Left forelimb (tissue), 1 donor: ENCODE results near the gene MEF2C.

Source experiments
- DNase-seq: peaks from one replicate; pipeline ENCODE4 v3.0.0-alpha.2; 2018; ENCODE audit warnings: low spot score

Gene MEF2C

GRCh38 chr5:88716101-88716500, 166.9 kb downstream of the MEF2C start:
- DNase-seq: no peak

GRCh38 chr5:88715503-88715902, 167.5 kb downstream of the MEF2C start:
- DNase-seq: no peak

GRCh38 chr5:88713818-88714217, 169.2 kb downstream of the MEF2C start:
- no peak for DNase-seq

GRCh38 chr5:88708682-88709398, 174.1 kb downstream of the MEF2C start:
- no peak for DNase-seq

GRCh38 chr5:88708021-88708420, 175.0 kb downstream of the MEF2C start:
- DNase-seq: no peak

- DNase-seq: no peak
Measured at GRCh38 chr5:88707216-88707965, 175.6 kb downstream of the MEF2C start.

- DNase-seq: no peak
Measured at GRCh38 chr5:88702332-88702731, 180.7 kb downstream of the MEF2C start.

- DNase-seq: no peak
Measured at GRCh38 chr5:88700121-88700520, 182.9 kb downstream of the MEF2C start.

- DNase-seq: no peak
Measured at GRCh38 chr5:88698290-88698689, 184.7 kb downstream of the MEF2C start.

- no peak for DNase-seq
Measured at GRCh38 chr5:88696466-88696865, 186.5 kb downstream of the MEF2C start.

- no peak for DNase-seq
Measured at GRCh38 chr5:88695931-88696330, 187.1 kb downstream of the MEF2C start.

GRCh38 chr5:88695232-88695631, 187.8 kb downstream of the MEF2C start:
- DNase-seq: no peak

GRCh38 chr5:88694023-88694679, 188.8 kb downstream of the MEF2C start:
- no peak for DNase-seq

- DNase-seq: no peak
Measured at GRCh38 chr5:88693071-88693932, 189.7 kb downstream of the MEF2C start.

GRCh38 chr5:88691945-88692868, 190.8 kb downstream of the MEF2C start:
- no peak for DNase-seq

- DNase-seq: no peak
Measured at GRCh38 chr5:88691230-88691582, 191.8 kb downstream of the MEF2C start.

- peak; percentile 85 for DNase-seq
Measured at GRCh38 chr5:88690409-88691229, 192.4 kb downstream of the MEF2C start.

- no peak for DNase-seq
Measured at GRCh38 chr5:88689668-88690408, 193.1 kb downstream of the MEF2C start.

GRCh38 chr5:88688984-88689667, 193.9 kb downstream of the MEF2C start:
- no peak for DNase-seq
